Forelimb muscle (tissue), 1 donor: ENCODE measurements around the gene SLC6A6. TPM values are rescaled to one million over a fixed set of nuclear protein-coding genes. Genes with fewer than 3 reads are reported as not detected.

Experiments
- polyA plus RNA-seq: library from polyadenylated mRNA; unstranded; fragments of 120-200 nt; gene quantifications from one replicate; pipeline ENCODE4 v1.2.1, GENCODE V29; 2013; ENCODE audit not compliant: insufficient read length

The SLC6A6 gene
- polyA plus RNA-seq, 1 donor = 4.9 TPM

Other genes with a start within 250 kb of the SLC6A6 start
- gene XPC, start 224.0 kb upstream of the SLC6A6 start, polyA plus RNA-seq = 18.1 TPM
- gene LSM3, start 223.8 kb upstream of the SLC6A6 start, polyA plus RNA-seq = 10.7 TPM
- gene GRIP2, start 137.7 kb downstream of the SLC6A6 start, polyA plus RNA-seq = 29.3 TPM
- gene CCDC174, start 249.2 kb downstream of the SLC6A6 start, polyA plus RNA-seq = 23.1 TPM